Measurements from ENCODE around the gene MYO7A.

- TF ChIP-seq, protein P1, sequence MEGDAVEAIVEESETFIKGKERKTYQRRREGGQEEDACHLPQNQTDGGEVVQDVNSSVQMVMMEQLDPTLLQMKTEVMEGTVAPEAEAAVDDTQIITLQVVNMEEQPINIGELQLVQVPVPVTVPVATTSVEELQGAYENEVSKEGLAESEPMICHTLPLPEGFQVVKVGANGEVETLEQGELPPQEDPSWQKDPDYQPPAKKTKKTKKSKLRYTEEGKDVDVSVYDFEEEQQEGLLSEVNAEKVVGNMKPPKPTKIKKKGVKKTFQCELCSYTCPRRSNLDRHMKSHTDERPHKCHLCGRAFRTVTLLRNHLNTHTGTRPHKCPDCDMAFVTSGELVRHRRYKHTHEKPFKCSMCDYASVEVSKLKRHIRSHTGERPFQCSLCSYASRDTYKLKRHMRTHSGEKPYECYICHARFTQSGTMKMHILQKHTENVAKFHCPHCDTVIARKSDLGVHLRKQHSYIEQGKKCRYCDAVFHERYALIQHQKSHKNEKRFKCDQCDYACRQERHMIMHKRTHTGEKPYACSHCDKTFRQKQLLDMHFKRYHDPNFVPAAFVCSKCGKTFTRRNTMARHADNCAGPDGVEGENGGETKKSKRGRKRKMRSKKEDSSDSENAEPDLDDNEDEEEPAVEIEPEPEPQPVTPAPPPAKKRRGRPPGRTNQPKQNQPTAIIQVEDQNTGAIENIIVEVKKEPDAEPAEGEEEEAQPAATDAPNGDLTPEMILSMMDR (IDR thresholded peaks at IDR 0.05), result no peak
- no peak for TF ChIP-seq EZH2 (IDR thresholded peaks at IDR 0.05)
- TF ChIP-seq EZH2phosphoT487 (IDR thresholded peaks at IDR 0.05), result no peak
These were observed 60.8 kb downstream of the MYO7A start for GRCh38 chr11:77188633-77189491.
